Measurements from ENCODE around the gene SEC24D. TPM values are rescaled to one million over a fixed set of nuclear protein-coding genes. Genes with fewer than 3 reads are reported as not detected.

The SEC24D gene
- total RNA-seq, 1 donor: 17.8 TPM

DNA sequence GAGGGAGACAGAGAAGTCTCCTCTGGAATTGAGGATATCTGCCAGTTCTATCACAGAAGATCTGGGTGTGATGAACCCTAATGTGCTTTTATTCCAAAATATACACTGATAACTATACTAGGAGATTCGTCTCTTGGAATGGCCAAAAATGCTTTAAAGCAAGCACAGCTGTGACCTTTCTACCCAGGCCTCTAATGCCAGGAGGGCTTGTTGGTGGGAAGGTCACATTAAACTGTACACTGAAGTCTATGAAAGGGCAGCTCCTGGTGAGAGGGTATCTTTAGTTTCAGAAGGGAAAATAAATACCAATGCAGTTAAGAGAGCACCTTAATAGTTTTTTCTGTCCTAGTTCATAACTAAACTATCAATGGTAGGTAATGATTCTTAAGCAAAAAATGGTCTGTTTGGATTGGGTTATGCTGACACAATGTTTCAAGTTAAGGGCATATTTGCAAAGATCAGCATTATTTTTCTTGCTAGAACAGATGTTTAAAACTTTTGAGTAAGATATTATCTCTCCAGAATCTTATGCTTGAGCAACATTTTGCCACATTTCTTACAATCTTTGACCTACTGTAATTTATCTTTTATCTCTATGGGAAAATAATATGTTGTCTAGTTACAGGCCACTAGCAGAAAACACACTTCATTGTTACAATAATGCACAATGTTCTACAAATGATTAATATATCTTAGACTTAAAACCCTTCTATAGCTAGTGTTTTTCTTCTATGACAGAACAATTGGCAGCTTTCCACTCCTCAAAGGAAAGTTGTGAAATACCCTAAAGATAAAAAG lies 59.6 kb downstream of the SEC24D start:
- no peaks in the 10 kb centered on the region for H3K9me3 ChIP-seq (ENCODE audit: low read depth, low read length)
- H3K4me1 ChIP-seq (ENCODE audit: insufficient read depth, low read length): no peaks in the 10 kb centered on the region
- H3K4me3 ChIP-seq (ENCODE audit: low read length): no peak overlapping the region
- no peaks in the 10 kb centered on the region for H3K27me3 ChIP-seq (ENCODE audit: insufficient read depth, low read length)

DNA sequence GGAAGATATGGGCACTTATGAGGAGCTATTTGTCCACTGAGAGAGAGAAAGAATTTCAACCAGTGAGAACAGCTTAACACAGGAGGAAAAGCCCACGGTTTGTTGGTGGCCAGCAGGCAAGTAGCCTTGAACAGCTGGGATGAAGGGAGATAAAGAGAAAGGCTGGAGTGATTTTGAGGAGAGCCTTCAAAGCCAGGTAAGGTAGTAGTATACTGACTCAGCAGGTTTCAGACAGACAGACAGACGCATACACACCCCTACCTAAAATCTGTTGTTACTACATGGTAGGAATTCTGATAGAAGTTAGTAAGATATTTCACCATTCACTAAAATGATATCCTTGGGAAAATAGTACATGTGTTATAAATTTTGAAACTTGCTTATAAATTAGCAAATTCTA lies 60.5 kb downstream of the SEC24D start:
- Histone ChIP-seq H3K27me3 (ENCODE audit: insufficient read depth, low read length) (no peaks in the 10 kb centered on the region), H3K9me3 (ENCODE audit: low read depth, low read length) (no peaks in the 10 kb centered on the region), H3K4me3 (ENCODE audit: low read length) (no peak overlapping the region), H3K4me1 (ENCODE audit: insufficient read depth, low read length) (no peaks in the 10 kb centered on the region)

DNA sequence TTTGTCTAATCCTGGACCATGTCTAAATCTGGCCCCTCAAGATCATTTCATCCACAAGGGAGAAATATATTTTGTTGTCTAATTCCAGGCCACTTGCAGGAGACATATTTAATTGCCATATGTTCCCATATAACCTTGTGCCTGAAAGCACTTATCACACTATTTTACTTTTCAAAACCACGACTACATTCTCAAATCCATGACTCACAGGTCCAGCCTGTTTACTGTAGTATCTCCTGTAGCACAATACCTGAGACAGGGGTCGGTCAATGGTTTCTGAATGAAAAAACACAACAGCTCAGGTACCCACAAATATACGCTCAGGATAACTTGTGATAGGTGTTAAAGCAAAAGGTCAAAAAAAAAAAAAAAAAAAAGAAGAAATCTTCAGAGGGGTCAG lies 60.9 kb downstream of the SEC24D start:
- H3K4me1 ChIP-seq (ENCODE audit: insufficient read depth, low read length): no peaks in the 10 kb centered on the region
- H3K4me3 ChIP-seq (ENCODE audit: low read length): no peak overlapping the region
- H3K9me3 ChIP-seq (ENCODE audit: low read depth, low read length): no peaks in the 10 kb centered on the region
- no peaks in the 10 kb centered on the region for H3K27me3 ChIP-seq (ENCODE audit: insufficient read depth, low read length)

DNA sequence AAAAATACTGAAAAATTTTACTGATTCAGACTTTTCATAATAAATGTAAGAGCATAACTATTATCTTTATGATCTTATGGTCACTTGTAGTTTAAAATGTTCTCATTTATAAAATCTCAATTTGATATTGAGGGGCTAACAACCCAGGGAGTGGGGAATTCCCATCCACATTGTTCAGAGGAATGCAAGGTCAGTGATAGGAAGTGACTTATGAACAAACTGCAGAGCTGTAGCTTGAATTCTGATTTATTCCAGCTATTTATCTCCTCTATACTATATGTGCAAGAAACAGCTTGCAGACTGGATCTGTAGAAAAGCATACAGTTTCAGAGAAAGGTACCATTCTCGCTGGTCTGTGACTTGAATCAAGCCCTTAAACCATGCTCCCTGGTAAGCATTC lies 61.6 kb downstream of the SEC24D start:
- Histone ChIP-seq H3K4me1 (ENCODE audit: insufficient read depth, low read length) (no peaks in the 10 kb centered on the region), H3K4me3 (ENCODE audit: low read length) (no peak overlapping the region), H3K9me3 (ENCODE audit: low read depth, low read length) (no peaks in the 10 kb centered on the region), H3K27me3 (ENCODE audit: insufficient read depth, low read length) (no peaks in the 10 kb centered on the region)

- Histone ChIP-seq H3K4me1 (ENCODE audit: insufficient read depth, low read length) (no peaks in the 10 kb centered on the region), H3K4me3 (ENCODE audit: low read length) (no peak overlapping the region), H3K27me3 (ENCODE audit: insufficient read depth, low read length) (no peaks in the 10 kb centered on the region), H3K9me3 (ENCODE audit: low read depth, low read length) (no peaks in the 10 kb centered on the region)
Observed at GRCh38 chr4:118773429-118773792, 62.5 kb downstream of the SEC24D start.

GRCh38 chr4:118772767-118773428 lies 63.0 kb downstream of the SEC24D start:
- no peaks in the 10 kb centered on the region for H3K9me3 ChIP-seq (ENCODE audit: low read depth, low read length)
- no peaks in the 10 kb centered on the region for H3K27me3 ChIP-seq (ENCODE audit: insufficient read depth, low read length)
- H3K4me3 ChIP-seq (ENCODE audit: low read length): no peak overlapping the region
- no peaks in the 10 kb centered on the region for H3K4me1 ChIP-seq (ENCODE audit: insufficient read depth, low read length)

DNA sequence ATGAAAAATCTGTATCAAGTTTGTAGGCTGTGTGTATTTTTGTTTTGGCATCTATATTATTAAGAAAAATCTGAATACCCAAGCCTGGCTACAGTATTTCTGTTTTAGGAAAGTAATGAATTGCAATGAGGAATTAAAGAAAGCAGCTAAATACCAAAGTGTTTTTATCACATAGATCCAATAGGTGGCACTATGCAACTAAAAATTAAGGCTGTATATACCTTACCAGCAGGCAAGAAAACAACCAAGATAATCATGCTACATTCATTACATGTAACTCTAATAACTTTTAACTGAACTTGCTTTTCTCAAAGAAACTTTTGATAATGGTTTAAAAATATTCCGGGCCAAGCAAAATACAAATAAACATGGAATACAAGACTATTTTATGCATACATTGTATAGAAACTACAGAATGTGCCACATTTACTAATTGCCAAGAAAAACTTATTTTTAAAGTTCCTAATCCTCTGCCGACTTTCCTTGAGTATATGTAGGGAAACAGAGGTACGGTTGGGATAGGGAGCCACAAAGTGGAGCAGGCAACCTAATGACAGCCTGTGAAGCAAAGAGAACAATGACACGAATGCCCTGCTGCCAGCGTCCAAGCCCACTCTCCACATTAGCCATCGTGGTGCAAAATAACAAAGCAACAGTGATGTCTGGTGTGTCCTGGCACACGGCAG lies 63.7 kb downstream of the SEC24D start:
- no peaks in the 10 kb centered on the region for H3K9me3 ChIP-seq (ENCODE audit: low read depth, low read length)
- no peaks in the 10 kb centered on the region for H3K27me3 ChIP-seq (ENCODE audit: insufficient read depth, low read length)
- no peak overlapping the region for H3K4me3 ChIP-seq (ENCODE audit: low read length)
- no peaks in the 10 kb centered on the region for H3K4me1 ChIP-seq (ENCODE audit: insufficient read depth, low read length)

DNA sequence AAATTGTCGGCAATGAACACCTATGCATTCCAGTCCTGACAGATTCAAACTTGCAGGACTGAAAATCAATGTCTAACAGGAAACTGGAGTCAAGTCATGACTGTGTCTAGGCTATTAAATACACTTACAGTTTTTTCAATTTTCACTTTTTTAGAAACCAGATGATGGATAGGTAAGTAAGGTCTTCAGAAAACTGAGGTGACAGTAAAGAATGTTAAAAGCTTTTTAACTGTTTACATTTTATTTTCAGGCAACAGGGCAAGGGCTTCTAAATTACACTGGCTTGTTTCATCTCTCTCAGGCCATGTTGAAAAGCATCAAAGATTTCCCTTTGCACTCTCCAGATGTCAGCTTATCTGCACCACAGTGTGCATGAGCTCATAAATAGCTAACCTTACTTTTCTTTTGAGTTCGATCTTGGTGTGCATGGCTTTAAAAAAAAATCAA lies 65.2 kb downstream of the SEC24D start:
- Histone ChIP-seq H3K9me3 (ENCODE audit: low read depth, low read length) (no peaks in the 10 kb centered on the region), H3K4me3 (ENCODE audit: low read length) (no peak overlapping the region), H3K27me3 (ENCODE audit: insufficient read depth, low read length) (no peaks in the 10 kb centered on the region), H3K4me1 (ENCODE audit: insufficient read depth, low read length) (no peaks in the 10 kb centered on the region)

DNA sequence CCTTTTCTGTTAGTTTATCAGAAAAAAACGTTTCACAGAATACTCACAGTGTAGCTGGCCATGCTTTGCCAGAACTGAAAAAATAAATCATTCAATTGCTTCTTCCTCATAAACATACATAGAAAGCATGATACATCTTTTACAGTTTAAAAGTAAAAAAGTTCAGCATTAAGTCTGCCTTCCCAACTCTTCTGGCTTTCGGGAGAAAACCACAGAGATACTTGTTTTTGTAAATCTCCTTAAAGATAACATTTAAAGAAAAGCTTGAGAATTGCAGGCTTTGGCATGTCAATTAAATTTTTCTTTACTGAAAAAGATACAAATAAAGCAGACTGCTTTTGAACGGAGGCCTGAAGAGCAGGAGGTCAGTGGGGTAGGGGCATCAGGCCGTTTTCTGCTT lies 66.8 kb downstream of the SEC24D start:
- Histone ChIP-seq H3K4me1 (ENCODE audit: insufficient read depth, low read length) (no peaks in the 10 kb centered on the region), H3K9me3 (ENCODE audit: low read depth, low read length) (no peaks in the 10 kb centered on the region), H3K4me3 (ENCODE audit: low read length) (no peak overlapping the region), H3K27me3 (ENCODE audit: insufficient read depth, low read length) (no peaks in the 10 kb centered on the region)

DNA sequence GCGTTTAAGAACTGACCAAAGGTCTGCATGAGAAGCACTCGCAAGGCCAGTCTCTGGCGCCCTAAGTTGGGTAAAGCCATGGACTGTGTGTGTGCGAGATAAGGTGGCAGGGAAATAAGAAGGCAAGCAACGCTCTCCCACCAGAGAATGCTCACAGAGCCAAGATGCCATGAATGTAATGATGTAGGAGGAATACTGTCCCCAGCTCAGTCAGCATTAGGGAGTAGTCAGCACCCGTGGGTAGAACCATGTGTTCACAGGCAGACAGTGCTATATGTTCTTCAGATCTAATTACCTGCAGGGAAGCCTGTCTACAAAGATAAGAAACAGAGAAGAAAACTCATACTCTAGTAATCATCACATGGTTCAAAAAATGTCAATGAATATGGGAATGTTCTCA lies 68.8 kb downstream of the SEC24D start:
- H3K4me1 ChIP-seq (ENCODE audit: insufficient read depth, low read length): no peaks in the 10 kb centered on the region
- H3K27me3 ChIP-seq (ENCODE audit: insufficient read depth, low read length): no peaks in the 10 kb centered on the region
- no peak overlapping the region for H3K4me3 ChIP-seq (ENCODE audit: low read length)
- H3K9me3 ChIP-seq (ENCODE audit: low read depth, low read length): no peaks in the 10 kb centered on the region

DNA sequence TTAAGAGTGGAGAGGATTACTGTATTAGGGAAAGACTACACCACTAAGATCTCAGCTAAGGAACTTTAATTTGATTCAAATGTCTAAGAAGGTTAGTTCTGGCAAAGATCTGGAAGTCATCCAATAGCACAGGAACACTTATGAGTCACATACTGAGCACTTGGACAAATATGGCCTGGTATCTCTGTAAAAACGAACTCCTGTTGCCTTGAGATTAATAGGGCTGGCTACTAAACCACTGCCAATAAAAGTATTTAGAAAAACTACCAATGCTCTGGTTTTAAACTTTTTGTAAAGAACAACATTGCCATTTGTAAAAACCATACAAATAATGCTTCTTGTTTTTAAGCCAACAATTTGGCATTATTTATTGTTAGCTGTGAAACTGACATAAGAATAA lies 70.5 kb downstream of the SEC24D start:
- Histone ChIP-seq H3K4me3 (ENCODE audit: low read length) (no peak overlapping the region), H3K4me1 (ENCODE audit: insufficient read depth, low read length) (no peaks in the 10 kb centered on the region), H3K9me3 (ENCODE audit: low read depth, low read length) (no peaks in the 10 kb centered on the region), H3K27me3 (ENCODE audit: insufficient read depth, low read length) (no peaks in the 10 kb centered on the region)

GRCh38 chr4:118762730-118763477 lies 73.0 kb downstream of the SEC24D start:
- H3K9me3 ChIP-seq (ENCODE audit: low read depth, low read length): no peaks in the 10 kb centered on the region
- H3K4me1 ChIP-seq (ENCODE audit: insufficient read depth, low read length): peaks cover 4% of the 10 kb centered on the region
- no peaks in the 10 kb centered on the region for H3K27me3 ChIP-seq (ENCODE audit: insufficient read depth, low read length)
- no peak overlapping the region for H3K4me3 ChIP-seq (ENCODE audit: low read length)

DNA sequence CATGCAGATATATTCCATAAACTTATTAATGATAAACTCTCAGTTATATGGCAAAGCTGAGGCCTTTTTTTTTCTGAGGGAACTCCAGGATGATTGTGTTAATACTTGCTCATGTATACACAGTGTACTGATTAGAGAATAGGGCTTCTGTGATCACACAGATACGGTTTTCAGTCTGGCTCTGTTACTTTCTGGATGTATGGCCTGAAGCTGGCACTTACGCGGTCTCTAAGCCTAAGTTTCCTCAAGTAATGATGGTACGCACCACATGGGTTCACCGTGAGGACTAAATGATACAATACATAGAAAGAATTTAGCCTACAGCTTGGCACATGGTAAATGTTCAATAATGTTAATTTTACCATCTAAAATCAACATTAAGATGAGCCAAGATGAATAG lies 73.8 kb downstream of the SEC24D start:
- no peaks in the 10 kb centered on the region for H3K9me3 ChIP-seq (ENCODE audit: low read depth, low read length)
- peaks cover 4% of the 10 kb centered on the region for H3K4me1 ChIP-seq (ENCODE audit: insufficient read depth, low read length)
- no peaks in the 10 kb centered on the region for H3K27me3 ChIP-seq (ENCODE audit: insufficient read depth, low read length)
- no peak overlapping the region for H3K4me3 ChIP-seq (ENCODE audit: low read length)

GRCh38 chr4:118761397-118762016 lies 74.4 kb downstream of the SEC24D start:
- H3K9me3 ChIP-seq (ENCODE audit: low read depth, low read length): no peaks in the 10 kb centered on the region
- H3K27me3 ChIP-seq (ENCODE audit: insufficient read depth, low read length): no peaks in the 10 kb centered on the region
- H3K4me1 ChIP-seq (ENCODE audit: insufficient read depth, low read length): peaks cover 4% of the 10 kb centered on the region
- H3K4me3 ChIP-seq (ENCODE audit: low read length): no peak overlapping the region
